Astrocyte of the cerebellum (primary cell): ENCODE results near the gene BCCIP.

ENCODE experiments used
- DNase-seq: peaks from one replicate; pipeline ENCODE4 v3.0.0-alpha.2; 2011; ENCODE audit warnings: low read depth
- H3K4me3 ChIP-seq: 2 replicates; pipeline ENCODE4 v1.5.1; 2011; ENCODE audit warnings: mild to moderate bottlenecking, low read depth, low read length, moderate library complexity
- in situ Hi-C: cut with HindIII; loops from 2 replicates; pipeline ENCODE4 v1.10.0; 2017; ENCODE audit warnings: low sequenced_read_pairs
- TF ChIP-seq, protein P1 (sequence below): IDR thresholded peaks from 2 replicates; pipeline ENCODE4 v1.5.1; 2012; ENCODE audit warnings: low read length, low read depth, moderate library complexity, mild to moderate bottlenecking; ENCODE audit errors: missing control alignments

The BCCIP gene

DNA sequence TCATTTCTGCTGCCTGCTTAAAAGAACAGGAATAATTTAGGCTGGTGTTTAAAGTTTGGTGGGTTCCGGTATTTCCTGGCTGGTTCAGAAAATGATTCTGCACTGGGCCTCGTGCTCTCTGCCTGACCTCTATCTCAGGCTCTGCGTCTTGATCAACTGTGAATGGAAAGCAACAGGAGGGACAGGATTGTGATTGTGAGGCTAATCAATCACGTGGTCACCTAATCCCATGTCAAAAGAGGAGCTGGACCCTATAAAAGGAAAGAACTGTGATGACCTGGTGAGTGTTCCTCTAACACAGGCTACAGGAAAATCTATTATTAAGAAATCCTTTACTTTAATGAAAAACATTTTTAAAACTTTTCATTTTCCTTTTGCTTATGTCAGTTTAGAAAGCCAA, 57.8 kb downstream of the BCCIP start, which contains the start of gene DHX32:
Gene DHX32, minus strand, starts transcription at position 101 of the 400 bp plus-strand sequence. CDS start 468 bp downstream, outside the sequence.
- in situ Hi-C loops: no loop called here

DNA sequence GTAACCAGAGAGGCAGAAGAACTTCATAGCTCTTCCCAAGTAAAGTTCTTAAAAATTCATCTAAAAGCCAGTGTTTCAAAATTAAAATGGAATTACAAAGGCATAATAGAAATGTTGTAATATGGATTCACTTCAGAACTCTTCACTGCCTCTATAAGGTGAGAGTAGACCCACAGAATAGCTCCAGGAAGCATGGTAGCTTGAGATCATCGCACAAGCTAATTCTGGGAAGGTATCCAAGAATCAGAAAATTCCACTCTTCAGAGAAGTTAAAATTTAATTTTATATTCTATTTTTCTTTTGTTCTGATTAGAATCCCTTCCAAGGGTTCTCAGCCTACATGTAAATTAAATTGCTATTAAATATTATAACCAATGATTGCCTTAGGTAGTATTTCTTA, 59.2 kb downstream of the BCCIP start:
- H3K4me3 ChIP-seq: no peak overlapping the region
- no peak for DNase-seq
- in situ Hi-C loops: no loop called here
- TF ChIP-seq, protein P1, sequence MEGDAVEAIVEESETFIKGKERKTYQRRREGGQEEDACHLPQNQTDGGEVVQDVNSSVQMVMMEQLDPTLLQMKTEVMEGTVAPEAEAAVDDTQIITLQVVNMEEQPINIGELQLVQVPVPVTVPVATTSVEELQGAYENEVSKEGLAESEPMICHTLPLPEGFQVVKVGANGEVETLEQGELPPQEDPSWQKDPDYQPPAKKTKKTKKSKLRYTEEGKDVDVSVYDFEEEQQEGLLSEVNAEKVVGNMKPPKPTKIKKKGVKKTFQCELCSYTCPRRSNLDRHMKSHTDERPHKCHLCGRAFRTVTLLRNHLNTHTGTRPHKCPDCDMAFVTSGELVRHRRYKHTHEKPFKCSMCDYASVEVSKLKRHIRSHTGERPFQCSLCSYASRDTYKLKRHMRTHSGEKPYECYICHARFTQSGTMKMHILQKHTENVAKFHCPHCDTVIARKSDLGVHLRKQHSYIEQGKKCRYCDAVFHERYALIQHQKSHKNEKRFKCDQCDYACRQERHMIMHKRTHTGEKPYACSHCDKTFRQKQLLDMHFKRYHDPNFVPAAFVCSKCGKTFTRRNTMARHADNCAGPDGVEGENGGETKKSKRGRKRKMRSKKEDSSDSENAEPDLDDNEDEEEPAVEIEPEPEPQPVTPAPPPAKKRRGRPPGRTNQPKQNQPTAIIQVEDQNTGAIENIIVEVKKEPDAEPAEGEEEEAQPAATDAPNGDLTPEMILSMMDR: no peak

More for the DNA sequence above, 57.8 kb downstream of the BCCIP start, which contains the start of gene DHX32:
- no peak within 1 kb of the TSS for H3K4me3 ChIP-seq
- TF ChIP-seq, protein P1: no peak
- DNase-seq: no peak

DNA sequence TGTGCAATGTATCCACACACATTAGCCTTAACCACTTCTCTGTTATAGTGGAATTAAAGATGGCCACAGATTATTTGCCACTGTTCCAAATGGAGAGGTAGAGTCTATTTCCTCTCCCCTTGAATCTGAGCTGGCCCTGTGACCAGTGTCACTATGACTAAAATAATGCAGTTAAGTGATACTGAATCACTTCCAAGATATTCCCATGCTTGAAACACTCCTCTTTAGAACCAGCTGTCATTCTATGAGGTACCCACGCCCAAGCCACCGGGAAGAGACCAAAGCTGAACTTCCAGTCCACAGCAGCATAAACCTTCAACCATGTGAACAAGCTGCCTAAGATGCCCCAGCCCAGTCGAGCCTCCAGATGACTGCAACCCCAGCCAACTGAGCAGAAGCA, 59.9 kb downstream of the BCCIP start:
- no peak for DNase-seq
- in situ Hi-C loops: no loop called here
- H3K4me3 ChIP-seq: no peak overlapping the region
- TF ChIP-seq, protein P1: no peak
